ENCODE results near the gene IL23A. TPM values are rescaled to one million over a fixed set of nuclear protein-coding genes. Genes with fewer than 3 reads are reported as not detected.

The IL23A gene
- total and polyA plus RNA-seq, 2 of the 13 experiments (the other 11 are each of a cell fraction or from before 2014, with no cell fraction given): 0.33 to 0.35 TPM

- TF ChIP-seq ZBTB46 (CRISPR knock-in tag; IDR thresholded peaks at IDR 0.05; ENCODE audit: borderline replicate concordance) (0 out of 2 replicates have a peak, but pooled peaks have one; percentile 55), ZNF24 (IDR thresholded peaks at IDR 0.05) (no peak)
These were observed 406 bp downstream of the IL23A start (continued) for GRCh38 chr12:56339158-56339422.

GRCh38 chr12:56341616-56342015 is 2.9 kb downstream of the IL23A start:
- Histone ChIP-seq H3K27me3 (ENCODE audit: control insufficient read depth in 1 of 2, insufficient read depth in 2 of 2, low read length in 2 of 2) (no peaks in the 10 kb centered on the region), H2AFZ (ENCODE audit: low read length) (no peak overlapping the region), H4K20me1 (ENCODE audit: insufficient read depth, low read length) (no peaks in the 10 kb centered on the region), H3K4me2 (ENCODE audit: low read depth, low read length) (no peak overlapping the region), H3K36me3 (replicated peaks in 1 of 2; ENCODE audit: control insufficient read depth in 1 of 2, insufficient read depth in 2 of 2, low read length in 2 of 2) (peaks cover 4 to 27% of the 10 kb centered on the region in 2 experiments), H3K79me2 (ENCODE audit: insufficient read depth, low read length) (no peaks in the 10 kb centered on the region), H3K27ac (ENCODE audit: extremely low read length, insufficient read depth, low read length) (peak overlapping the region; percentile 43), H3K9ac (ENCODE audit: insufficient read depth, low read depth, low read length) (no peak overlapping the region), H3K4me3 (replicated peaks in 1 of 3; ENCODE audit: insufficient read depth in 1 of 3, low read depth in 2 of 3, low read length in 3 of 3) (no peak overlapping the region), H3K4me1 (ENCODE audit: insufficient read depth, low read length) (peaks cover 36% of the 10 kb centered on the region), H3K9me3 (ENCODE audit: low read length) (no peaks in the 10 kb centered on the region)
- FAIRE-seq: no peak
- DNase-seq (ENCODE audit: low spot score): no peak
- ChIA-PET CTCF (ENCODE audit: low intra/inter-chr PET ratio, low total read pairs) (no interaction called here), POLR2A (interaction anchor here (0.6 to 2.6 kb wide), 5 partner anchors 17 to 123 kb away, joined by 3 to 22 read pairs (median 3); partner anchors contain the start of genes CNPY2 and STAT2)
- 13% methylated on average over 1 of the region's 1 CpG for WGBS (ENCODE audit: low lambda C conversion rate)
- intact Hi-C loops (cut with micrococcal nuclease; ENCODE audit: unreplicated experiment) (no loop called here), in situ Hi-C loops (cut with HindIII; ENCODE audit: extremely low pct_ligation_motif_present, low pct_unique_long_range_greater_than_20kb) (no loop called here)
- no TSS peak for BruUV-seq (replicated peaks)
- TF ChIP-seq KLF9 (CRISPR knock-in tag; IDR thresholded peaks at IDR 0.05; ENCODE audit: low read depth) (no peak), ZBTB42 (CRISPR knock-in tag; IDR thresholded peaks at IDR 0.05) (no peak), E2F5 (CRISPR knock-in tag; conservative IDR thresholded peaks at IDR 0.05) (no peak), ARNT (IDR thresholded peaks at IDR 0.05) (no peak)
- no peak for ATAC-seq

All from HepG2 (cell line).